Fibroblast of skin of left quadriceps (primary cell): ENCODE measurements around the gene TIMMDC1.
"Not testable (repeated sequence)": the region's sequence is repeated elsewhere in the genome, so short reads cannot be mapped to it uniquely, and the experiment has no call there.

Source experiments
- DNase-seq, 2 experiments: peaks; one replicate each; pipeline ENCODE4 v3.0.0-alpha.2; 2013; ENCODE audit warnings: low read depth in 2 of 2

The TIMMDC1 gene

GRCh38 chr3:119555929-119556328 is 57.6 kb downstream of the TIMMDC1 start:
- DNase-seq = no peak

DNA sequence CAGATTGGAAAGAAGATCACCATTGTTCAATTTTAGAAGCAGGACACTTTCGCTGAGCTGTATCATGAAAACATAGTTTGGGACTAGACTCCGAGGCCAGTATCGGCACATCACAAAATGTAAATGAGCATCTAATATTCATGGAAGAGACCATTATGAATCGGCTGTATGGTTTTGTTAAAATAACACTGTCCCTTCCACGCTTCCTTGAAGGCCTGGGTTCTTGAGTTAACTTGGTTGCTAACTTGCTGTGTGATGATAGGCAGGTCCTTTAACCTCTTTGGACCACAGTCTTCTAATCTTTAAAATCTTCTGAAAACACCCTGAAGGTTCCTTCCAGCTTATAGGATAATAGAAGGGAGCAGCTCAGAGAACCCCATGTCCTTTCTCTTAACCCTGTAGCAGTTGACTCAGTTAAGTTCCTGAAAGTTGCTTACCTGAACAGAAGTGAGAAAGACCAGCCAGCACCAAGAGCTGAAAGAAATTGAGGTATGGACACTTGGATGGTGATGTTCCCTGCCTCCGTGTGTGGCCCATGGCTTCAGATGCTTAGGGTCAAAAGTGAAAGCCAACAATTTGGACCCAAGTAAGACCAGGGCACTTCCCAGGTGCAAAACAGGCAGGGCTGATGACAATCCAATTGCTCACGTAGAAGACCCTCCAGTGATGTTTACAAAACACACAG is 59.0 kb downstream of the TIMMDC1 start:
- no peak for DNase-seq

DNA sequence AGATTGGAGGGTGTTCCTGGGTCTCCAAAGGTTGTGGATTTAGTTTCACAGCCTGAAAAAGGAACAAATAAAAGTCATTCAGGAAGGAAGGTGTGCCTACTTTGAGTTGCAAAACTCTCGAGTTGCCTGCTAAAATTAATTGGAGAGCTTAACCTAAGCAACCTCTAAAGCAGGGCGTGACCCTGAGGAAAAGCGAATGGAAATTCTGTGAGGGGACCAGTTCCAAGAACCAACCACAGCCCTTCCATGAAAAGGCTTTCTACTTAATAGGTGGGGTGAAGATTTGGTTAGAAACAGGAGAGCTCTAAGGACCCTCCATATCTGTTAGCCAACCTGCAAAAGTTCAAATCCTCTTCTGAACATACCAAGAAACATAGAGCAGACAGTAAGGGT is 59.5 kb downstream of the TIMMDC1 start:
- DNase-seq = no peak

GRCh38 chr3:119558626-119559317 is 60.4 kb downstream of the TIMMDC1 start:
- no peak for DNase-seq

DNA sequence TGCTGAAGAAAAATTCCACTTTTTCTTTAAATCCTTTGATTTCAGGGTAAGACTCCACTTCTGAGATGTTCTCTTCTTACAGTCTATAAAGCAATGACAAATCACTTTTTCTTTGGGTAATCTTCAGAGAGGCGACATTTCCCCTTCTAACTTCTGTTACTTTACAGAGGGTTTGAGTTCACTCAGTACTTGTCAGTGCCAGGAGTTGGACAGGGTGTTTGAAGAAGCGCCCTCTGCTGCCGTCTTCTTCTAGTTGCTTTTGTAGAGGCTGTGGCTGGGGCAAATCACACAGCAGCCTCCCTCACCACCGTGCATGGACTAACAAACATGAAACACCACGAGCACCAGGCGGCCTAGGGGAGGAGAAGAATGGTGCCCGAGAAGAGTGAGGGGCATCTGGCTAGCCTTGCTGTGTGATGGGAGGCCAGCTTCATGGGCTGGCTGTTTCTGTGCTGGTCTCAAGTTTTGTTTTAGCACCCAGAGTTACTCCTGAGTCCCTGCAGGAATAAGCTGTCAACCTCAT is 61.2 kb downstream of the TIMMDC1 start, which contains the start of gene CD80:
Gene CD80 (minus strand): TSS at position 174 of the 523 bp plus-strand sequence. CDS start 1,886 bp downstream, outside the sequence.
- no peak for DNase-seq

- no peak for DNase-seq
Observed at GRCh38 chr3:119560160-119560559, 61.8 kb downstream of the TIMMDC1 start.

GRCh38 chr3:119562307-119562961 is 64.1 kb downstream of the TIMMDC1 start:
- DNase-seq = no peak

- not testable (repeated sequence) for DNase-seq
Observed at GRCh38 chr3:119563334-119563733, 65.0 kb downstream of the TIMMDC1 start.

GRCh38 chr3:119569156-119569555 is 70.8 kb downstream of the TIMMDC1 start:
- no peak for DNase-seq

DNA sequence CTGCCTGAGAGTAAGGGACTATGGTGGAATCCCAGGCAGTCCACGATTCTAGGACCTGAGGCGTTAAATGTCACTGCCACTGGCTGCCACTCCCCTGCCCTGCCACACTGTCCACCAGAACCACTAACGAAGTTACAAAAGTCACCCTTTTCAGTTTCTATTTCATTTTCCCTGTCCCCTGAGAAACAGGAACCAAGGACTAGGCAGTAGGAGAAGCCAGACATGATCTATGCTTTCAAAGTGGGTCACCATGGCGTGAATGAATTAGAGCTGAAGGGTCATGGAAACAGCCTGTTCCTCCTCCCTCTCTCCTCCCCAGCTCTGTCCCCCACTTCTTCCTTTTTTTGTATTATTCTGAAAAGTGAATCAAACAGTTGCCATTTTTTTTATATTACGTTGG is 71.9 kb downstream of the TIMMDC1 start:
- DNase-seq = no peak

DNA sequence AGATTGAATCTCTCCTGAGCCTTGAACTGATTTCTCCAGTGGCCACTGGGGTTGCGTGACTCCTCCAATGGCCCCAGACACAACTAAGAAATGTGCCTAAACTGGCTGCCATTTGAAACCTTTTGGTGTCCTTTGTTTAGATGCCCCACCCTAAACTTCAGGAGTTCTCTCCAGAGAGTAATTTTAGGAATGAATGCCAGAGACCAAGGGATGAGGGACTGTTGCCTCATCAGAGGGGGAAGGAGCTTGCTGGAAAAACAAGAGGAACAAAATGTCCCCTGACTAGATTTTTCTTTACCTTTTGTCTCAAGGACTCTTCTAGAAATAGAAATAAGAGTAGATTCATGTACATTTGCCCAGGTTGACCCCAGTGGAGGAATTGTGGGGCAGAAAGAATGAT is 72.9 kb downstream of the TIMMDC1 start:
- DNase-seq = no peak

DNA sequence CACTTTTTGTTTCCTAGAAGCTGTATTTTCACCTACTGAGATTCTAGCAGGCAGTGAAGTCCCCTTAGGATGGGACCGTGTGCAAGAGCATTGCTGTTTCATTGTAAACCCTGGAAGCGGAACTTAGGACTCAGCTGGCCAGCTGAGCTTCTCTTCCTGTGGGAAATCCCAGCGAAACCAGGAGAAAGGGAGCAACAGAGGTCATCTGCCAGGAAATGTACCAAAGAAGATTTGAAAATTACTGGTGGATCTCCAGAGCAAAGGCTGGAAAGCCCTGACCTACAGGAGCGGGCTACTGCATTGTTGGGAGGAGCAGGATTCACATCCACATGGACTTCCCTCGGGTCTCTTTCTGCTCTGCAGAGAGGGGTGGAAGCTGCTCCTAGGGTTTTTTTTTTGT is 73.3 kb downstream of the TIMMDC1 start:
- DNase-seq = no peak
